GM20000 (cell line): ENCODE results near the gene ADORA1.
A peak's percentile ranks its signal among the peaks of the same experiment; 100 is the strongest.

Source experiments
- DNase-seq: peaks from one replicate; pipeline ENCODE4 v3.0.0; 2012; ENCODE audit warnings: low spot score
- TF ChIP-seq, protein P1 (sequence below): IDR thresholded peaks from 2 replicates; pipeline ENCODE4 v1.5.1; 2012; ENCODE audit warnings: mild to moderate bottlenecking, control low read depth; ENCODE audit errors: extremely low read depth, missing control alignments

Gene ADORA1

DNA sequence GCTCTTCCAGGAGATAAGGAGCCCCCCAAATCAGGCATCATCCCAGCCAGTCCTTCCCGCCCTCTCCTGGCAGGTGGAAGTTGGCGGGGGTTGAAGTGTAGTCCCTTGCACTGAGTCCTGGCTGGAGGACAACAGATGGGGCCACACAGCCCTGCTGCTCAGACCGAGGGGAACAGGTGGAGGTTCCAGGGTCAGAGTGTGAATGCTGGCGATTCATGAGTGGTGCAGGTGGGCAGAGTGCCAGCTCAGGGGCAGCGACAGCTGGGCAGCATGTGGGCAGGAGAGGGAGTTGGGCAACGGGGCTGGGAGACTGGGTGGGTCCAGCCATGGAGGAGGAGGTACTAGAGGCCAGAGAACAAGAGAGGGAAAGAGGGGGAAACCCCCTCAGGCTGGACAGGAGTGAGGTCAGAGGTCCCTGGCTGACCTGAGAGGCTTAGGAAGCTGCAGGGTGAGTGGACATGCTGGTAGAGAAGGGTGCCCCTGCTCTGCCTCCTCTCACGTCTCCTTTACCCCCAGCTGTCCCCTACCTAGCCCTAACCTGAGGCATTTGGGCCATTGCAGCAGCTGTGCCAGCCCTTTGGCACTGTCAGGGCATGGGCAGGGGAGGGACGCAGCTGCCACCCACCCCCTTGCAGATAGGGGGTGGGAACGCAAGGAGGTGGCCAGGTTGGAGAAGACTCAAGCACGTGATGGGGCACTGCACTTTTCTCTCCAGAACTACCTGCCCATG lies 11.3 kb upstream of the ADORA1 start:
- TF ChIP-seq, protein P1, sequence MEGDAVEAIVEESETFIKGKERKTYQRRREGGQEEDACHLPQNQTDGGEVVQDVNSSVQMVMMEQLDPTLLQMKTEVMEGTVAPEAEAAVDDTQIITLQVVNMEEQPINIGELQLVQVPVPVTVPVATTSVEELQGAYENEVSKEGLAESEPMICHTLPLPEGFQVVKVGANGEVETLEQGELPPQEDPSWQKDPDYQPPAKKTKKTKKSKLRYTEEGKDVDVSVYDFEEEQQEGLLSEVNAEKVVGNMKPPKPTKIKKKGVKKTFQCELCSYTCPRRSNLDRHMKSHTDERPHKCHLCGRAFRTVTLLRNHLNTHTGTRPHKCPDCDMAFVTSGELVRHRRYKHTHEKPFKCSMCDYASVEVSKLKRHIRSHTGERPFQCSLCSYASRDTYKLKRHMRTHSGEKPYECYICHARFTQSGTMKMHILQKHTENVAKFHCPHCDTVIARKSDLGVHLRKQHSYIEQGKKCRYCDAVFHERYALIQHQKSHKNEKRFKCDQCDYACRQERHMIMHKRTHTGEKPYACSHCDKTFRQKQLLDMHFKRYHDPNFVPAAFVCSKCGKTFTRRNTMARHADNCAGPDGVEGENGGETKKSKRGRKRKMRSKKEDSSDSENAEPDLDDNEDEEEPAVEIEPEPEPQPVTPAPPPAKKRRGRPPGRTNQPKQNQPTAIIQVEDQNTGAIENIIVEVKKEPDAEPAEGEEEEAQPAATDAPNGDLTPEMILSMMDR = no peak
- DNase-seq = no peak

- DNase-seq = peak; percentile 82
- TF ChIP-seq, protein P1 = peak; percentile 67
Measured at GRCh38 chr1:203117611-203118575, 9.6 kb upstream of the ADORA1 start.

DNA sequence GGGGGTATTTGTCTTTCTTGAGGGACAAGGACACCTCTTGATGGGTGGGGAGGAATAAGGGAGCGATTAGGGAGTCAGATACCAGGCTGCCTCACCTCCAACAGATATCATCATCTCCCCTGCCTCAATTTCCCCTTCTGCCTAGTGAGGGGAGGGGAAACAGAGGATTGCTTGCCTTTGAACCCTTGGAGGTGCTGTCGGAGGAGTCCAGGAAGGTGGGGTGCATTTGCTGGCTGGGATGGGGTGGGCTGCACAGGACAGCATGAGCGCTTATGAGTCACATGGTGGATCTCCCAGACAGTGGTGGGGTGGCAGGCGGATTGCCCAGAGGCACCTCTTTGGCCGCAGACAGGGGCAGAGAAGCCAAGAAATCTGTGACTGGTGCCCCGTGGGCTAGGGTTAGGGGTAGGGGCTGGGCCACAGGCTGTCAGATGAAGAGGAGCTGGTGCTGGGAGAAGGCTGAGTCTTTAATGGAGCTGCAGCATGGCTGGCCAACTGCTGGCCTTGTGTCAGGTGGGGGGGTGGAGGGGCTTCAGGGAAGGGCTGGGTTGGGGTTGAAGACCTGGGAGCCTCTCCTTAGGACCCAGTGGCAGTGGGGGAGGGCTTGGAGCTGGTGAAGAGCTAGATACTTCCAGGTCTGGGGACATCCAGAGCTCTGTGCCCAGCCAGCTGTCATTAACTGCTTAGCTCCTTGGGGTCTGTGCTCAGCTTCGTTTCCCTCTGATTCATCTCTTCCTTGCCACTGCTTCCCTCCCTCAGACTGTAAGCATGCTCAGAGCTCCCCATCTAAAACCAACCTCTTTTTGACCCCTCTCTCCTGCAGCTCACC lies 7.0 kb upstream of the ADORA1 start:
- DNase-seq = no peak
- TF ChIP-seq, protein P1 = no peak

DNA sequence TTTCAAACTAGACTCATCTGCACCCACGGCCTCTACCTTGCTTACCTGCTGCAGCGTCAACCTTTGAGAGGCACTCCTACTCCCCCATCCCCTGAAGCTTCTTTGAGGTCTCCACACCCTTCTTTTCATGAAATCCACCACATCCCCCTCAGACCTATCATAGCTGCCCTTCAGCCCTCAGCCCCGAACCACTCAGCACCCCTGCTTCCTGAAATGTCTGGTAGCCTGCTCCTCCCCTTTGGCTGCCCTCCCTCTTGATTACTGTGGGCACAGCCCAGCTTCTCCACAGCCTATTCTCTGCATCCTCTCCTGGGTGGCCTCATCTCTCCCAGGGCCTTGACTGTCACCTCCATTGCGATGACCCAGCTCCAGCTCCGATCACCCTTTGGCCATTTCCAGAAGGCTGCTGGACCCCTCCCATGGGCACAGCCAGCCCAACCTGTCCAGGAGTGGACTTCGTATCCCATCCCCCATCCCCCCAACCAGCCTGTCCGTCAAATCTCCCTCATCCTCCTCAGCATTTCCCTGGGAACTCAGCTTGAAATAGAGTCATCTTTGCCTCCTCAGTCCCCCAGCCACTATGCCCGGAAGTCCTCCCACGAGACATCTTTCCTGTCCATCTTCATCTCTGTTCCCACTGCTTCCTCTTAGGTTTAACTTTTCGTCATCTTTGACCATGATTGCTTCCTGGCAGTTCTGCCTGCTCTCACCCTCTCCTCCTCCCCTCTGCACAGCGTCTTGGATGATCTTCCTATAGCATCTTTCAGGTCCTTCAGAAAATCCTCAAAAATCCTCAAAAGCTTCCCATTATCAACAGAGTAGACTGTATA lies 6.1 kb upstream of the ADORA1 start:
- TF ChIP-seq, protein P1 = no peak
- no peak for DNase-seq

DNA sequence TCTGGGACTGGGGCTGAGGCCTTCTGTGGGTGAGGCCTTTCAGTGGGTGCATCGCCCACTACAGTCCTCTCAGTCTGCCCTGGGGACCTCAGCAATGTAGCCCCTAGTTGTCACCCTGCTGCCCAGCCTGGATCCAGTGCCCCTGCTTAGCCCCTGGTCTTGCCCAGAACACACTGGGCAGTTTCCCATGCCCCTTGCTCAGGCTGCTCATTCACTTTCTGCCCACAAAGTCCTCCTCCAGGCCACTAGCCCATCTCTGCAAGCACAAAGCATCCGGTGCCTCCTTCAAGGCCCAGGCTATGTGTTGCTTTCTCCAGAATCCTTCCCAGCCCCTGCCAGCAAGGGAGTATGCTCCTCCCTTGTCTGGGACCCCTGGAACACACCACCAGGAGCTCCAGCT lies 5.4 kb upstream of the ADORA1 start:
- TF ChIP-seq, protein P1 = no peak
- no peak for DNase-seq

DNA sequence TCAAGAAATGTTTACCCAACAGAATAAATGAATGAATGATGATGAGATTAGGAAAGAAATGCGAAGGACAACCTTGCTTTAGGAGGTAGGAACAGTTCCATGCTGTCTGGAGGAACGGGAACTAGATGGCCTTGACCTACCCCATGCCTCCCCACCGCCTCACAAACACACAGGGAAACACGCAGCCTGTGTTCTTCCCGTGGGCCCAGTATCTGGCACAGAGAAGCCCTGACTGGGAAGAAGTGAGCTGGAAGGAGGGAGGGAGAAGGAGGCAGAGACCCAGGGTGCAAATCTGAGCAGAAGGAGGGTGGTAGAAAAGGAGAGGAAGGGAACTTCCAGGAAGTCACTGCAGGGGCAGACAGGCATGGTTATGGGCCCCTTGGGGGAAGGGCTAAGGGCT lies 3.5 kb upstream of the ADORA1 start:
- DNase-seq = no peak
- TF ChIP-seq, protein P1 = no peak
